NB4 (cell line): ENCODE data around the gene GALNT8.

ENCODE experiments used
- CTCF ChIP-seq: IDR thresholded peaks from one replicate; pipeline ENCODE4 v1.5.1; 2012; ENCODE audit warnings: low read depth, low read length
- POLR2A ChIP-seq: IDR thresholded peaks from 2 replicates; pipeline ENCODE4 v1.6.1; 2011; ENCODE audit warnings: mild to moderate bottlenecking; ENCODE audit not compliant: insufficient read length; ENCODE audit errors: extremely low read depth

DNA sequence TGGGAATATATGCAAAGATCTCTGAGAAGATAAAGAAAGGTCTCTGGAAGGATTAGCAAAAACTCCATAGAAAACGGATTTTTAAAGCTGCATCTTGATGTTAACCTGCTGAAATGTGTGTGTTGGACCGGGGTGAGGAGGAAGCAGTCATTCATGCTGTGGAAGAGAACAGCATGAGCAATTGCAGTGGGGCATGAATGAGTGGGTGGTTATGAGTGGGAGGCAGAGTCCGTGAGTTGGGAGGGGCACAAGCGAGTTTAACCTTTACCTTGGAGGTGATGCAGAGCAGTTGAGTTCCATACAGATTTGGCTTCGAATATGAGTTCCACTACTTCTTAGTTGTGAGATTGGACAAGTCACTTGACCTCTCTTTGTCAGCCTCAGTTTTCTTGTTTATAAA, 29.4 kb upstream of the GALNT8 start:
- TF ChIP-seq CTCF (no peak), POLR2A (no peak)
